ENCODE measurements around the gene FCN3.

FCN3 gene

GRCh38 chr1:27361044-27361402, 13.6 kb downstream of the FCN3 start:
- no peak for TF ChIP-seq CTCF (IDR thresholded peaks at IDR 0.05; ENCODE audit: low read depth, low read length)
- H3K4me3 ChIP-seq (ENCODE audit: low read depth, low read length): no peak overlapping the region

GRCh38 chr1:27360159-27361043, 14.2 kb downstream of the FCN3 start:
- H3K4me3 ChIP-seq (ENCODE audit: low read depth, low read length): no peak overlapping the region
- no peak for TF ChIP-seq CTCF (IDR thresholded peaks at IDR 0.05; ENCODE audit: low read depth, low read length)

- no peak for TF ChIP-seq CTCF (IDR thresholded peaks at IDR 0.05; ENCODE audit: low read depth, low read length)
- H3K4me3 ChIP-seq (ENCODE audit: low read depth, low read length): no peak overlapping the region
Observed at GRCh38 chr1:27359822-27360158, 14.8 kb downstream of the FCN3 start.

- TF ChIP-seq CTCF (IDR thresholded peaks at IDR 0.05; ENCODE audit: low read depth, low read length): no peak
- no peak overlapping the region for H3K4me3 ChIP-seq (ENCODE audit: low read depth, low read length)
Observed at GRCh38 chr1:27358928-27359313, 15.7 kb downstream of the FCN3 start.

GRCh38 chr1:27358038-27358927, 16.3 kb downstream of the FCN3 start:
- TF ChIP-seq CTCF (IDR thresholded peaks at IDR 0.05; ENCODE audit: low read depth, low read length): no peak
- H3K4me3 ChIP-seq (ENCODE audit: low read depth, low read length): no peak overlapping the region

GRCh38 chr1:27357281-27358037, 17.2 kb downstream of the FCN3 start:
- H3K4me3 ChIP-seq (ENCODE audit: low read depth, low read length): no peak overlapping the region
- TF ChIP-seq CTCF (IDR thresholded peaks at IDR 0.05; ENCODE audit: low read depth, low read length): peak; percentile 68

Data from WI38 (cell line).